ENCODE measurements around the gene CNOT4. TPM values are rescaled to one million over a fixed set of nuclear protein-coding genes. Genes with fewer than 3 reads are reported as not detected.

The CNOT4 gene
- total and polyA plus RNA-seq, 10 of the 15 experiments (the other 5 are each of a cell fraction or from before 2014, with no cell fraction given), result 9.4 to 29.6 (median 16.6) TPM

GRCh38 chr7:135381369-135381768 is 128.5 kb downstream of the CNOT4 start:
- no peak for DNase-seq (ENCODE audit: low read depth, low spot score)
- ChIA-PET SMC1A (ENCODE audit: uncharacterized antibody, unreplicated experiment) (interaction anchor here (0.8 to 1.0 kb wide), 3 partner anchors 9 to 19 kb away, joined by 3 to 4 read pairs (median 3); no protein-coding TSS in a partner anchor), POLR2A (interaction anchor here (0.6 kb wide), 1 partner anchor 186 kb away, joined by 3 read pairs; no protein-coding TSS in a partner anchor), CTCF (interaction anchor here (0.5 to 2.6 kb wide), 6 partner anchors 29 to 264 kb away, joined by 3 to 6 read pairs (median 5); no protein-coding TSS in a partner anchor), RAD21 (ENCODE audit: unreplicated experiment) (no interaction called here)
- H2AFZ ChIP-seq (ENCODE audit: control insufficient read depth, low read depth, low read length), result no peak overlapping the region
- BruUV-seq (replicated peaks), result no TSS peak
- in situ Hi-C loops (cut with MboI), result no loop called here
- H3K27me3 ChIP-seq (replicated peaks in 1 of 2; ENCODE audit: control insufficient read depth in 2 of 2, insufficient read depth in 2 of 2, low read length in 1 of 2), result no peaks in the 10 kb centered on the region
- H4K20me1 ChIP-seq (ENCODE audit: control insufficient read depth, insufficient read depth), result no peaks in the 10 kb centered on the region
- H3K4me3 ChIP-seq, result no peak overlapping the region
- H3K36me3 ChIP-seq (ENCODE audit: control insufficient read depth in 2 of 2, insufficient read depth in 2 of 2, low read length in 1 of 2), result no peaks in the 10 kb centered on the region
- 94% methylated on average over 1 of the region's 1 CpG for WGBS (ENCODE audit: insufficient coverage, insufficient replicate concordance, low lambda C conversion rate, missing lambda C conversion rate)
- H3K27ac ChIP-seq (ENCODE audit: control insufficient read depth, insufficient read depth), result no peak overlapping the region
- H3K9ac ChIP-seq (ENCODE audit: control insufficient read depth, insufficient read depth, low read length), result no peak overlapping the region
- no peaks in the 10 kb centered on the region for H3K4me1 ChIP-seq (ENCODE audit: control insufficient read depth, insufficient read depth, low read length)
- H3K4me2 ChIP-seq (ENCODE audit: control insufficient read depth, insufficient read depth), result no peak overlapping the region
- no peaks in the 10 kb centered on the region for H3K79me2 ChIP-seq (ENCODE audit: control insufficient read depth, insufficient read depth, low read length)
- H3K9me3 ChIP-seq (replicated peaks; ENCODE audit: control insufficient read depth, insufficient read depth, low read length), result no peaks in the 10 kb centered on the region
- no peak for ATAC-seq
- no peak for FAIRE-seq
- intact Hi-C loops (cut with micrococcal nuclease; ENCODE audit: unreplicated experiment), result no loop called here
- no peak for TF ChIP-seq SKIL (IDR thresholded peaks at IDR 0.05; ENCODE audit: low read depth, poor library complexity, severe bottlenecking)
- TF ChIP-seq, protein P1, sequence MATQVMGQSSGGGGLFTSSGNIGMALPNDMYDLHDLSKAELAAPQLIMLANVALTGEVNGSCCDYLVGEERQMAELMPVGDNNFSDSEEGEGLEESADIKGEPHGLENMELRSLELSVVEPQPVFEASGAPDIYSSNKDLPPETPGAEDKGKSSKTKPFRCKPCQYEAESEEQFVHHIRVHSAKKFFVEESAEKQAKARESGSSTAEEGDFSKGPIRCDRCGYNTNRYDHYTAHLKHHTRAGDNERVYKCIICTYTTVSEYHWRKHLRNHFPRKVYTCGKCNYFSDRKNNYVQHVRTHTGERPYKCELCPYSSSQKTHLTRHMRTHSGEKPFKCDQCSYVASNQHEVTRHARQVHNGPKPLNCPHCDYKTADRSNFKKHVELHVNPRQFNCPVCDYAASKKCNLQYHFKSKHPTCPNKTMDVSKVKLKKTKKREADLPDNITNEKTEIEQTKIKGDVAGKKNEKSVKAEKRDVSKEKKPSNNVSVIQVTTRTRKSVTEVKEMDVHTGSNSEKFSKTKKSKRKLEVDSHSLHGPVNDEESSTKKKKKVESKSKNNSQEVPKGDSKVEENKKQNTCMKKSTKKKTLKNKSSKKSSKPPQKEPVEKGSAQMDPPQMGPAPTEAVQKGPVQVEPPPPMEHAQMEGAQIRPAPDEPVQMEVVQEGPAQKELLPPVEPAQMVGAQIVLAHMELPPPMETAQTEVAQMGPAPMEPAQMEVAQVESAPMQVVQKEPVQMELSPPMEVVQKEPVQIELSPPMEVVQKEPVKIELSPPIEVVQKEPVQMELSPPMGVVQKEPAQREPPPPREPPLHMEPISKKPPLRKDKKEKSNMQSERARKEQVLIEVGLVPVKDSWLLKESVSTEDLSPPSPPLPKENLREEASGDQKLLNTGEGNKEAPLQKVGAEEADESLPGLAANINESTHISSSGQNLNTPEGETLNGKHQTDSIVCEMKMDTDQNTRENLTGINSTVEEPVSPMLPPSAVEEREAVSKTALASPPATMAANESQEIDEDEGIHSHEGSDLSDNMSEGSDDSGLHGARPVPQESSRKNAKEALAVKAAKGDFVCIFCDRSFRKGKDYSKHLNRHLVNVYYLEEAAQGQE (IDR thresholded peaks at IDR 0.05; ENCODE audit: low read depth, low read length), result no peak
- TF ChIP-seq YY1 (IDR thresholded peaks at IDR 0.05; ENCODE audit: low read depth, low read length), result no peak
- TF ChIP-seq, protein P2, sequence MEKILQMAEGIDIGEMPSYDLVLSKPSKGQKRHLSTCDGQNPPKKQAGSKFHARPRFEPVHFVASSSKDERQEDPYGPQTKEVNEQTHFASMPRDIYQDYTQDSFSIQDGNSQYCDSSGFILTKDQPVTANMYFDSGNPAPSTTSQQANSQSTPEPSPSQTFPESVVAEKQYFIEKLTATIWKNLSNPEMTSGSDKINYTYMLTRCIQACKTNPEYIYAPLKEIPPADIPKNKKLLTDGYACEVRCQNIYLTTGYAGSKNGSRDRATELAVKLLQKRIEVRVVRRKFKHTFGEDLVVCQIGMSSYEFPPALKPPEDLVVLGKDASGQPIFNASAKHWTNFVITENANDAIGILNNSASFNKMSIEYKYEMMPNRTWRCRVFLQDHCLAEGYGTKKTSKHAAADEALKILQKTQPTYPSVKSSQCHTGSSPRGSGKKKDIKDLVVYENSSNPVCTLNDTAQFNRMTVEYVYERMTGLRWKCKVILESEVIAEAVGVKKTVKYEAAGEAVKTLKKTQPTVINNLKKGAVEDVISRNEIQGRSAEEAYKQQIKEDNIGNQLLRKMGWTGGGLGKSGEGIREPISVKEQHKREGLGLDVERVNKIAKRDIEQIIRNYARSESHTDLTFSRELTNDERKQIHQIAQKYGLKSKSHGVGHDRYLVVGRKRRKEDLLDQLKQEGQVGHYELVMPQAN (conservative IDR thresholded peaks at IDR 0.05), result no peak
- TF ChIP-seq NR2C1 (IDR thresholded peaks at IDR 0.05), result no peak
- TF ChIP-seq HDGF (IDR thresholded peaks at IDR 0.05), result no peak
- TF ChIP-seq ZSCAN29 (IDR thresholded peaks at IDR 0.05), result no peak
- TF ChIP-seq NRF1 (conservative IDR thresholded peaks at IDR 0.05; ENCODE audit: low read depth, low read length), result no peak
- no peak for TF ChIP-seq YBX1 (IDR thresholded peaks at IDR 0.05)
- TF ChIP-seq MYB (IDR thresholded peaks at IDR 0.05; ENCODE audit: borderline replicate concordance, low read depth, low read length), result no peak
- TF ChIP-seq WRNIP1 (IDR thresholded peaks at IDR 0.05; ENCODE audit: borderline replicate concordance, low read depth, low read length), result no peak
- no peak for TF ChIP-seq CHD1 (IDR thresholded peaks at IDR 0.05; ENCODE audit: low read depth, low read length)
- TF ChIP-seq ELK1 (IDR thresholded peaks at IDR 0.05; ENCODE audit: low read depth, low read length), result no peak
- TF ChIP-seq KAT2A (conservative IDR thresholded peaks at IDR 0.05; ENCODE audit: control insufficient read depth, low read depth, low read length), result no peak
- no peak for TF ChIP-seq IRF5 (IDR thresholded peaks at IDR 0.05; ENCODE audit: borderline replicate concordance)

Data from GM12878 (cell line).